Pancreas (tissue), 10 donors: Measurements from ENCODE around the gene ZC3H7B. TPM values are rescaled to one million over a fixed set of nuclear protein-coding genes. Genes with fewer than 3 reads are reported as not detected.
"Not testable (repeated sequence)": the region's sequence is repeated elsewhere in the genome, so short reads cannot be mapped to it uniquely, and the experiment has no call there.

Experiments used
- ATAC-seq, 4 donors: fragments of 200-7000 bp; cut with Tn5 transposase; one replicate each; pipeline versions ENCODE4 v1.8.0 to v1.9.1; 2020; ENCODE audit warnings: mild to moderate bottlenecking in 4 of 4, moderate library complexity in 4 of 4
- DNase-seq, 6 donors: peaks; one replicate each; pipeline ENCODE4 v3.0.0-alpha.2; 2020
- FAIRE-seq: peaks from 2 replicates; lab custom pipeline; 2012; peaks lifted over from hg19 to GRCh38; lab: Jason Lieb, UNC
- H3K27ac ChIP-seq, 4 donors: fragments of 200-600 bp; sonication (generic); 1 replicate in 3 of 4; 2 replicates in 1 of 4; pipeline versions ENCODE4 v1.5.0 to v1.8.0; 2020
- H3K27me3 ChIP-seq, 4 donors: fragments of 200-600 bp; one replicate each; pipeline ENCODE4 v1.8.0; 2021
- H3K36me3 ChIP-seq, 3 donors: fragments of 200-600 bp; sonication (generic) in 1 of 3; one replicate each; pipeline versions ENCODE4 v1.5.0 to v1.8.0; 2020 to 2021
- H3K4me1 ChIP-seq, 3 donors: fragments of 200-600 bp; one replicate each; pipeline ENCODE4 v1.8.0; 2021
- H3K4me3 ChIP-seq, 4 donors: fragments of 200-600 bp; sonication (generic) in 2 of 4; one replicate each; pipeline versions ENCODE4 v1.5.0 to v1.8.0; 2020 to 2021
- H3K9me3 ChIP-seq, 4 donors: fragments of 200-600 bp; one replicate each; pipeline ENCODE4 v1.8.0; 2021
- CTCF ChIP-seq, 4 donors: fragments of 200-600 bp; sonication (generic) in 3 of 4; IDR thresholded peaks; one replicate each; pipeline versions ENCODE4 v1.5.0 to v1.8.0; 2021; ENCODE audit warnings: antibody characterized with exemption in 4 of 4
- WGBS, 2 donors: extraction: QIAGEN DNeasy Blood & Tissue Kit; methylation state at CpG; one replicate each; pipeline ENCODE4 v1.1.7; 2013; 5-methylcytosine and 5-hydroxymethylcytosine counted together
- intact Hi-C, 3 donors: fragments of 100-400 bp; cut with DNase I; formaldehyde crosslinking; loops; one replicate each; pipeline versions ENCODE4 v1.11.1 to v1.14.2; 2022
- polyA plus RNA-seq, 2 donors: library from polyadenylated mRNA; stranded (reverse); fragments of 200-250 nt; gene quantifications; one replicate each; pipeline ENCODE4 v1.2.3, GENCODE V29; 2013
- total RNA-seq, 6 donors: library from RNA; stranded (reverse); fragmentation: NEBNext Ultra II Directional in 4 of 6; extraction: Animal tissue kit (Norgen Biotek cat#: 25700) in 4 of 6; gene quantifications; one replicate each; pipeline versions ENCODE4 v1.2.1 to v1.2.4, GENCODE V29; 2021 to 2023
- donor health status: healthy with polysubstance abuse.
- donor health status: DM: no; HTN: no; CAD: no; lungs with moderate emphysema.
- donor health status: DM: no; HTN: no; CAD: no.
- donor health status: control.
- donor health status: control.
- donor health status: Bipolar disorder and iron deficiency.
- donor health status: DM: yes; HTN: yes; CAD: no.
- donor health status: DM: no; HTN: no; CAD: no.
- donor health status: DM: no; HTN: no; CAD: no.
- donor health status: DM: yes; HTN: yes; CAD: no.

Gene ZC3H7B
- total and polyA plus RNA-seq, 8 donors = 20.9 to 46.8 (median 27.0) TPM

GRCh38 chr22:41401781-41402648 is 100.7 kb downstream of the ZC3H7B start:
- intact Hi-C loops = loop anchor here (2.0 to 10.0 kb wide), 4 partner anchors 115 to 195 kb away; no protein-coding TSS in a partner anchor
- H3K27me3 ChIP-seq = no peaks in the 10 kb centered on the region
- H3K9me3 ChIP-seq = no peaks in the 10 kb centered on the region
- no peak for FAIRE-seq
- no peak overlapping the region for H3K4me3 ChIP-seq
- H3K36me3 ChIP-seq = peaks cover 0 to 17% (median 12%) of the 10 kb centered on the region in 3 donors
- no peak for TF ChIP-seq CTCF (IDR thresholded peaks at IDR 0.05)
- H3K4me1 ChIP-seq = peaks cover 0 to 13% (median 5%) of the 10 kb centered on the region in 3 donors
- 16 to 18% methylated on average over 16 of the region's 16 CpGs for WGBS, 2 donors
- peak overlapping the region; percentile 25 to 68 (median 45) for H3K27ac ChIP-seq
- peak; percentile 82 to 95 (median 90) for DNase-seq
- ATAC-seq = peak; percentile 71 to 85 (median 79)

GRCh38 chr22:41402851-41403250 is 101.5 kb downstream of the ZC3H7B start:
- FAIRE-seq, ATAC-seq: not testable (repeated sequence)

GRCh38 chr22:41403532-41404318 is 102.4 kb downstream of the ZC3H7B start:
- ATAC-seq = peak; percentile 82 to 94 (median 92)
- H3K27me3 ChIP-seq = no peaks in the 10 kb centered on the region
- H3K9me3 ChIP-seq = no peaks in the 10 kb centered on the region
- intact Hi-C loops = loop anchor here (2.0 to 10.0 kb wide), 4 partner anchors 113 to 194 kb away; no protein-coding TSS in a partner anchor
- DNase-seq = peak; percentile 85 to 98 (median 90)
- WGBS, 2 donors = 12 to 13% methylated on average over 18 of the region's 18 CpGs
- no peak for FAIRE-seq
- H3K4me1 ChIP-seq = peaks cover 0 to 13% (median 5%) of the 10 kb centered on the region in 3 donors
- no peak overlapping the region for H3K27ac ChIP-seq
- H3K4me3 ChIP-seq = no peak overlapping the region
- peaks cover 0 to 1% (median under 1%) of the 10 kb centered on the region in 3 donors for H3K36me3 ChIP-seq
- TF ChIP-seq CTCF (IDR thresholded peaks at IDR 0.05) = peak; percentile 88 to 96 (median 90)

More at GRCh38 chr22:41402851-41403250, 101.5 kb downstream of the ZC3H7B start:
- Histone ChIP-seq H3K27ac (peak overlapping the region in 1 of 4 donors; percentile 44), H3K4me1 (peaks cover 0 to 13% (median 5%) of the 10 kb centered on the region in 3 donors)
- not testable (repeated sequence) for H3K9me3 ChIP-seq, H3K4me3 ChIP-seq, H3K27me3 ChIP-seq, H3K36me3 ChIP-seq
- WGBS, 2 donors = 92 to 93% methylated on average over 14 of the region's 14 CpGs
- intact Hi-C loops = loop anchor here (2.0 to 10.0 kb wide), 4 partner anchors 114 to 194 kb away; no protein-coding TSS in a partner anchor
- DNase-seq = peak in 1 of 6 donors; percentile 21

GRCh38 chr22:41405588-41405987 is 104.3 kb downstream of the ZC3H7B start:
- Histone ChIP-seq H3K4me1 (peaks cover 6 to 17% (median 13%) of the 10 kb centered on the region in 3 donors), H3K36me3 (no peaks in the 10 kb centered on the region), H3K9me3 (no peaks in the 10 kb centered on the region), H3K27ac (no peak overlapping the region), H3K27me3 (no peaks in the 10 kb centered on the region), H3K4me3 (no peak overlapping the region)
- peak in 1 of 6 donors; percentile 36 for DNase-seq
- intact Hi-C loops = loop anchor here in 2 of 3 donors (5.0 to 10.0 kb wide), 2 partner anchors 42 to 119 kb away; partner anchors contain the start of gene TOB2 (in 1 of the 2)
- 85 to 87% methylated on average over 8 of the region's 8 CpGs for WGBS, 2 donors
- no peak for TF ChIP-seq CTCF (IDR thresholded peaks at IDR 0.05)
- FAIRE-seq = no peak
- ATAC-seq = no peak

GRCh38 chr22:41406410-41406809 is 105.1 kb downstream of the ZC3H7B start:
- no peak for ATAC-seq
- no peak overlapping the region for H3K4me3 ChIP-seq
- DNase-seq = no peak
- no peaks in the 10 kb centered on the region for H3K9me3 ChIP-seq
- FAIRE-seq = no peak
- no peaks in the 10 kb centered on the region for H3K27me3 ChIP-seq
- TF ChIP-seq CTCF (IDR thresholded peaks at IDR 0.05) = no peak
- H3K4me1 ChIP-seq = peaks cover 9 to 19% (median 17%) of the 10 kb centered on the region in 3 donors
- intact Hi-C loops = loop anchor here in 2 of 3 donors (5.0 to 10.0 kb wide), 2 partner anchors 41 to 118 kb away; partner anchors contain the start of gene TOB2 (in 1 of the 2)
- H3K36me3 ChIP-seq = no peaks in the 10 kb centered on the region
- H3K27ac ChIP-seq = no peak overlapping the region
